Measurements from ENCODE around the gene BBS9. TPM values are rescaled to one million over a fixed set of nuclear protein-coding genes. Genes with fewer than 3 reads are reported as not detected.

BBS9 gene
- total and polyA plus RNA-seq, 2 experiments from 2014 or later = 27.2 to 66.1 TPM

- Histone ChIP-seq H3K4me3 (no peak overlapping the region), H3K9me2 (ENCODE audit: insufficient read depth) (no peaks in the 10 kb centered on the region), H3K4me2 (no peak overlapping the region), H3F3A (replicated peaks; ENCODE audit: low read depth) (no peaks in the 10 kb centered on the region), H3K79me2 (replicated peaks; ENCODE audit: insufficient read depth) (no peaks in the 10 kb centered on the region), H2AFZ (no peak overlapping the region), H4K20me1 (replicated peaks; ENCODE audit: insufficient read depth) (no peaks in the 10 kb centered on the region), H3K27ac (ENCODE audit: low read depth) (no peak overlapping the region), H3K36me3 (ENCODE audit: insufficient read depth) (peaks cover 14% of the 10 kb centered on the region; the same call in 1 of the 2 replicates), H3K4me1 (ENCODE audit: insufficient read depth) (peaks cover 10% of the 10 kb centered on the region; the same call in 1 of the 2 replicates), H3K27me3 (ENCODE audit: insufficient read depth) (no peaks in the 10 kb centered on the region)
- DNase-seq (ENCODE audit: low spot score) = no peak
- Mint-ChIP-seq H3K4me1 (peaks cover 19% of the 10 kb centered on the region), H3K4me3 (no peak overlapping the region), H3K27me3 (ENCODE audit: insufficient read depth, low read depth, poor library complexity) (peaks cover 2% of the 10 kb centered on the region), H3K27ac (no peak overlapping the region), H3K9me3 (peaks cover 29% of the 10 kb centered on the region), H3K36me3 (ENCODE audit: low read depth) (peaks cover 38% of the 10 kb centered on the region)
- ATAC-seq = no peak
- TF ChIP-seq JUNB (IDR thresholded peaks at IDR 0.05; ENCODE audit: unreplicated experiment) = no peak
- TF ChIP-seq ZNF462 (CRISPR knock-in tag; IDR thresholded peaks at IDR 0.05) = no peak
- TF ChIP-seq POLR2AphosphoS5 (IDR thresholded peaks at IDR 0.05; ENCODE audit: low read depth) = no peak
- no peak for TF ChIP-seq EZH2phosphoT487 (IDR thresholded peaks at IDR 0.05; ENCODE audit: unreplicated experiment)
- no peak for TF ChIP-seq CREB1 (CRISPR knock-in tag; IDR thresholded peaks at IDR 0.05; ENCODE audit: low read depth)
- TF ChIP-seq CTCF (conservative IDR thresholded peaks at IDR 0.05; ENCODE audit: low read depth in 2 of 2) = no peak
- no peak for TF ChIP-seq NANOG (IDR thresholded peaks at IDR 0.05; ENCODE audit: borderline replicate concordance)
- no peak for TF ChIP-seq ZNF331 (CRISPR knock-in tag; IDR thresholded peaks at IDR 0.05; ENCODE audit: low read depth)
- no peak for TF ChIP-seq STAT1 (IDR thresholded peaks at IDR 0.05; ENCODE audit: unreplicated experiment)
- no peak for TF ChIP-seq REST (IDR thresholded peaks at IDR 0.05; ENCODE audit: unreplicated experiment)
- no peak for TF ChIP-seq ETS1 (IDR thresholded peaks at IDR 0.05)
- TF ChIP-seq EZH2 (IDR thresholded peaks at IDR 0.05; ENCODE audit: low read depth, unreplicated experiment) = no peak
- TF ChIP-seq ZNF114 (CRISPR knock-in tag; IDR thresholded peaks at IDR 0.05) = no peak
These were observed 407.7 kb downstream of the BBS9 start for GRCh38 chr7:33537104-33537477.

Measured in GM23338 (cell line).